CD4-positive, CD25-positive, alpha-beta regulatory T cell (primary cell): ENCODE data around the gene CLPX. TPM values are rescaled to one million over a fixed set of nuclear protein-coding genes. Genes with fewer than 3 reads are reported as not detected.
"Not testable (repeated sequence)": the region's sequence is repeated elsewhere in the genome, so short reads cannot be mapped to it uniquely, and the experiment has no call there.

Source experiments
- ATAC-seq, 2 donors: fragments of 150-1000 bp; cut with Tn5 transposase; one replicate each; pipeline ENCODE4 v1.10.0; 2021; ENCODE audit warnings: low read depth in 2 of 2, moderate number of reproducible peaks in 2 of 2, moderate library complexity in 1 of 2
- DNase-seq, 3 donors: peaks; one replicate each; pipeline versions ENCODE4 v3.0.0 to v3.0.0-alpha.2; 2012 to 2022; ENCODE audit warnings: mixed read lengths in 1 of 3
- H3K27ac ChIP-seq: one replicate; pipeline ENCODE4 v1.7.0; 2013; ENCODE audit warnings: mild to moderate bottlenecking, low read length; ENCODE audit not compliant: insufficient read depth, poor library complexity, severe bottlenecking
- H3K27me3 ChIP-seq: one replicate; pipeline ENCODE4 v1.7.0; 2013; ENCODE audit warnings: low read length; ENCODE audit not compliant: control insufficient read depth, insufficient read depth
- H3K36me3 ChIP-seq: one replicate; pipeline ENCODE4 v1.7.0; 2013; ENCODE audit warnings: mild to moderate bottlenecking, low read length, moderate library complexity; ENCODE audit not compliant: control insufficient read depth, insufficient read depth
- H3K4me1 ChIP-seq: 2 replicates; pipeline ENCODE4 v1.7.0; 2013; ENCODE audit warnings: mild to moderate bottlenecking, low read length; ENCODE audit not compliant: insufficient read depth, control insufficient read depth, poor library complexity, severe bottlenecking
- H3K4me3 ChIP-seq: one replicate; pipeline ENCODE4 v1.7.0; 2013; ENCODE audit warnings: low read depth, mild to moderate bottlenecking, low read length, moderate library complexity
- H3K9me3 ChIP-seq, 2 experiments: 1 replicate in 1 of 2; 2 replicates in 1 of 2; pipeline ENCODE4 v1.7.0; 2013; ENCODE audit warnings: low read length in 2 of 2, mild to moderate bottlenecking in 1 of 2, moderate library complexity in 1 of 2; ENCODE audit not compliant: control insufficient read depth in 2 of 2
- H3K27ac Mint-ChIP-seq, 3 donors: one replicate each; pipeline ENCODE4 v1.8.0; 2020 to 2022; ENCODE audit warnings: mild to moderate bottlenecking in 3 of 3, mixed read lengths in 3 of 3, moderate library complexity in 2 of 3
- H3K27me3 Mint-ChIP-seq: one replicate; pipeline ENCODE4 v1.8.0; 2022; ENCODE audit warnings: mild to moderate bottlenecking, mixed read lengths
- H3K36me3 Mint-ChIP-seq: one replicate; pipeline ENCODE4 v1.8.0; 2020; ENCODE audit warnings: mixed read lengths
- H3K4me1 Mint-ChIP-seq, 4 donors: one replicate each; pipeline ENCODE4 v1.8.0; 2020 to 2022; ENCODE audit warnings: mixed read lengths in 4 of 4, mild to moderate bottlenecking in 1 of 4
- H3K4me3 Mint-ChIP-seq, 4 donors: one replicate each; pipeline ENCODE4 v1.8.0; 2020 to 2022; ENCODE audit warnings: mild to moderate bottlenecking in 4 of 4, mixed read lengths in 4 of 4, moderate library complexity in 3 of 4
- H3K9me3 Mint-ChIP-seq, 7 donors: one replicate each; pipeline ENCODE4 v1.8.0; 2020 to 2022; ENCODE audit warnings: mixed read lengths in 7 of 7, mild to moderate bottlenecking in 3 of 7, moderate library complexity in 2 of 7
- polyA plus RNA-seq, 4 donors: library from polyadenylated mRNA; unstranded; fragments of 300-500 nt; fragmentation: Illumina TruSeq; gene quantifications; one replicate each; pipeline ENCODE4 v1.2.3, GENCODE V29; 2021
- total RNA-seq: library from RNA; stranded (reverse); gene quantifications from one replicate; pipeline ENCODE4 v1.2.3, GENCODE V29; 2022

Gene CLPX
- total and polyA plus RNA-seq, 5 donors from 2014 or later: 31.2 to 39.8 (median 36.4) TPM

GRCh38 chr15:65099801-65100200 is 85.3 kb downstream of the CLPX start:
- H3K27me3 ChIP-seq, H3K27me3 Mint-ChIP-seq, H3K27ac Mint-ChIP-seq, H3K4me3 ChIP-seq, ATAC-seq, H3K4me3 Mint-ChIP-seq, H3K4me1 ChIP-seq, H3K9me3 ChIP-seq, H3K4me1 Mint-ChIP-seq, H3K9me3 Mint-ChIP-seq, DNase-seq, H3K27ac ChIP-seq: not testable (repeated sequence)
- H3K36me3 ChIP-seq: peaks cover 29% of the 10 kb centered on the region
- H3K36me3 Mint-ChIP-seq: peaks cover 37% of the 10 kb centered on the region

- ATAC-seq (no peak), DNase-seq (no peak)
- Histone ChIP-seq H3K27me3 (no peaks in the 10 kb centered on the region), H3K4me1 (no peaks in the 10 kb centered on the region), H3K4me3 (no peak overlapping the region), H3K9me3 (no peaks in the 10 kb centered on the region), H3K27ac (no peak overlapping the region), H3K36me3 (peaks cover 28% of the 10 kb centered on the region)
- H3K9me3 Mint-ChIP-seq: no peaks in the 10 kb centered on the region
- H3K27me3 Mint-ChIP-seq: no peaks in the 10 kb centered on the region
- no peak overlapping the region for H3K27ac Mint-ChIP-seq
- H3K36me3 Mint-ChIP-seq: peaks cover 37% of the 10 kb centered on the region
- H3K4me1 Mint-ChIP-seq: peaks cover 0 to 5% (median 1%) of the 10 kb centered on the region in 4 donors
- no peak overlapping the region for H3K4me3 Mint-ChIP-seq
Observed at GRCh38 chr15:65099336-65099735, 85.8 kb downstream of the CLPX start.

Other genes with a start within 250 kb of the CLPX start
- 46.9 TPM for gene SPG21, start 195.4 kb downstream of the CLPX start, total RNA-seq
- gene SPG21, start 195.4 kb downstream of the CLPX start, polyA plus RNA-seq: 100 to 1,000 TPM; 126 to 146 (median 136) TPM
- 6.1 TPM for gene MTFMT, start 155.7 kb downstream of the CLPX start, total RNA-seq
- 10 to 100 TPM; 18.7 to 26.9 (median 19.9) TPM for gene MTFMT, start 155.7 kb downstream of the CLPX start, polyA plus RNA-seq
- gene SLC51B, start 140.0 kb downstream of the CLPX start, total RNA-seq: not detected
- gene SLC51B, start 140.0 kb downstream of the CLPX start, polyA plus RNA-seq: not detected
- not detected for gene RASL12, start 117.4 kb downstream of the CLPX start, total RNA-seq
- gene RASL12, start 117.4 kb downstream of the CLPX start, polyA plus RNA-seq: not detected
- gene KBTBD13, start 108.6 kb downstream of the CLPX start, total RNA-seq: not detected
- not detected for gene KBTBD13, start 108.6 kb downstream of the CLPX start, polyA plus RNA-seq
- 10.1 TPM for gene UBAP1L, start 70.1 kb downstream of the CLPX start, total RNA-seq
- gene UBAP1L, start 70.1 kb downstream of the CLPX start, polyA plus RNA-seq: under 1 TPM in 3 of 4 donors, not detected in 1; 0.08 to 0.42 (median 0.21) TPM
- 37.6 TPM for gene PDCD7, start 51.5 kb downstream of the CLPX start, total RNA-seq
- 10 to 100 TPM; 12.3 to 19.0 (median 13.5) TPM for gene PDCD7, start 51.5 kb downstream of the CLPX start, polyA plus RNA-seq
- gene CILP, start 26.1 kb upstream of the CLPX start, total RNA-seq: 0.52 TPM
- not detected for gene CILP, start 26.1 kb upstream of the CLPX start, polyA plus RNA-seq
- 14.9 TPM for gene PARP16, start 101.5 kb upstream of the CLPX start, total RNA-seq
- gene PARP16, start 101.5 kb upstream of the CLPX start, polyA plus RNA-seq: 10 to 100 TPM; 20.4 to 25.9 (median 22.3) TPM
- gene RNU5A-1, start 110.7 kb upstream of the CLPX start, total RNA-seq: not detected
- not detected for gene RNU5A-1, start 110.7 kb upstream of the CLPX start, polyA plus RNA-seq
- not detected for gene RNU5B-1, start 119.3 kb upstream of the CLPX start, total RNA-seq
- not detected for gene RNU5B-1, start 119.3 kb upstream of the CLPX start, polyA plus RNA-seq
- gene IGDCC3, start 192.7 kb upstream of the CLPX start, total RNA-seq: not detected
- gene IGDCC3, start 192.7 kb upstream of the CLPX start, polyA plus RNA-seq: not detected
- 0.10 TPM for gene IGDCC4, start 237.6 kb upstream of the CLPX start, total RNA-seq
- gene IGDCC4, start 237.6 kb upstream of the CLPX start, polyA plus RNA-seq: under 1 TPM in 1 of 4 donors, not detected in 3; 0.26 TPM